Peyer's patch (tissue), 4 donors: ENCODE data around the gene KLHL40. TPM values are rescaled to one million over a fixed set of nuclear protein-coding genes. Genes with fewer than 3 reads are reported as not detected.

Experiments used
- DNase-seq, 3 donors: peaks; one replicate each; pipeline ENCODE4 v3.0.0-alpha.2; 2017 to 2019
- H3K27ac ChIP-seq, 4 donors: fragments of 200-600 bp; sonication (generic); one replicate each; pipeline ENCODE4 v1.5.1; 2016 to 2019
- H3K27me3 ChIP-seq, 2 donors: fragments of 200-600 bp; sonication (generic); one replicate each; pipeline ENCODE4 v1.5.1; 2019
- H3K36me3 ChIP-seq, 3 donors: fragments of 200-600 bp; sonication (generic); one replicate each; pipeline ENCODE4 v1.5.1; 2016 to 2019
- H3K4me1 ChIP-seq, 4 donors: fragments of 200-600 bp; sonication (generic); one replicate each; pipeline ENCODE4 v1.5.1; 2016 to 2019
- H3K4me3 ChIP-seq, 4 donors: fragments of 200-600 bp; sonication (generic); 1 replicate in 3 of 4; 2 replicates in 1 of 4; pipeline ENCODE4 v1.5.1; 2016 to 2019; ENCODE audit warnings: mild to moderate bottlenecking in 1 of 4
- H3K9me3 ChIP-seq, 4 donors: fragments of 200-600 bp; sonication (generic); one replicate each; pipeline ENCODE4 v1.5.1; 2016 to 2019; ENCODE audit warnings: mild to moderate bottlenecking in 1 of 4
- CTCF ChIP-seq, 6 experiments: fragments of 450-650 bp in 4 of 6; fragments of 200-600 bp in 2 of 6; sonication (generic) in 1 of 6; IDR thresholded peaks; one replicate each; pipeline ENCODE4 v1.5.1; 2017 to 2019; ENCODE audit warnings: antibody characterized with exemption in 6 of 6, mild to moderate bottlenecking in 3 of 6, moderate library complexity in 1 of 6
- POLR2A ChIP-seq, 2 donors: fragments of 450-650 bp; IDR thresholded peaks; one replicate each; pipeline ENCODE4 v1.5.1; 2017; ENCODE audit warnings: antibody characterized with exemption in 2 of 2, mild to moderate bottlenecking in 2 of 2, moderate library complexity in 2 of 2
- total RNA-seq, 4 donors: library from RNA; depleted of rRNA; stranded (reverse); fragments of >200 nt; gene quantifications; one replicate each; pipeline ENCODE4 v1.1.0, GENCODE V29; 2016

Gene KLHL40
- total RNA-seq, 4 donors from 2014 or later, result not detected

DNA sequence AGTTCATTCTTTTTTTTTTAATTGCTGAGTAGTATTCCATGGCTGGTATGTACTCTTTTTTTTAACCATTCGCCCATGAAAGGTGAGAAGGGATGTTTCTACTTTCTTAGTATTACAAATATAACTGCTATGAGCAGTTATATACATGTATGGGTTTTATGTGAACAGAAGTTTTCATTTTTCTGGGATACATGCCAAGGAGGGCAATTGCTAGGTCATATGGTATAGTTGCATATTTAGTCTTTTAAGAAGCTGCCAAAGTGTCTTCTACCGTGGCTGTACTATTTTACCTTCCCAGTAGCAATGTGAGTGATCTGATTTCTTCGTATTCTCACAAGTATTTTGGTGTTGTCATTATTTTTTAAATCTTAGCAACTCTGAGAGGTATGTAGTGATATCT is 11.2 kb upstream of the KLHL40 start:
- TF ChIP-seq POLR2A (IDR thresholded peaks at IDR 0.05) (no peak), CTCF (IDR thresholded peaks at IDR 0.05) (no peak)
- Histone ChIP-seq H3K27me3 (no peaks in the 10 kb centered on the region), H3K36me3 (no peaks in the 10 kb centered on the region), H3K27ac (no peak overlapping the region), H3K9me3 (no peaks in the 10 kb centered on the region), H3K4me1 (no peaks in the 10 kb centered on the region), H3K4me3 (no peak overlapping the region)
- no peak for DNase-seq

DNA sequence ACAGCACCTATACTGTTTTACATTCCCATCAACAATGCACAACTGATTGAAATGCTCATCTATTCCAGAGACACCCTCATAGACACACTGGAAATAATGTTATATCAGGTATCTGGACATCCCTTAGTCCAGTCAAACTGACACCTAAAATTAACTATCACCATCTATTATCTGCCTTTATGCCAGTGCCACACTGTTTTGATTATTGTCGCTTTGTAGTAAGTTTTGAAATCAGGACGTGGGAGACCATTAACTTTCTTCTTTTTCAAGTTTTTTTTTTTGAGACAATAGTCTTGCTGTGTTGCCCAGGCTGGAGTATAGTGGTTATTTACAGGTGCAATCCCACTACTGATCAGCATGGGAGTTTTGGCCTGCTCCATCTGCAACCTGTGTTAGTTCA is 9.4 kb upstream of the KLHL40 start:
- no peak overlapping the region for H3K4me3 ChIP-seq
- H3K4me1 ChIP-seq, result no peaks in the 10 kb centered on the region
- H3K9me3 ChIP-seq, result no peaks in the 10 kb centered on the region
- no peak for TF ChIP-seq CTCF (IDR thresholded peaks at IDR 0.05)
- TF ChIP-seq POLR2A (IDR thresholded peaks at IDR 0.05), result no peak
- no peak overlapping the region for H3K27ac ChIP-seq
- H3K36me3 ChIP-seq, result no peaks in the 10 kb centered on the region
- DNase-seq, result no peak
- H3K27me3 ChIP-seq, result no peaks in the 10 kb centered on the region

DNA sequence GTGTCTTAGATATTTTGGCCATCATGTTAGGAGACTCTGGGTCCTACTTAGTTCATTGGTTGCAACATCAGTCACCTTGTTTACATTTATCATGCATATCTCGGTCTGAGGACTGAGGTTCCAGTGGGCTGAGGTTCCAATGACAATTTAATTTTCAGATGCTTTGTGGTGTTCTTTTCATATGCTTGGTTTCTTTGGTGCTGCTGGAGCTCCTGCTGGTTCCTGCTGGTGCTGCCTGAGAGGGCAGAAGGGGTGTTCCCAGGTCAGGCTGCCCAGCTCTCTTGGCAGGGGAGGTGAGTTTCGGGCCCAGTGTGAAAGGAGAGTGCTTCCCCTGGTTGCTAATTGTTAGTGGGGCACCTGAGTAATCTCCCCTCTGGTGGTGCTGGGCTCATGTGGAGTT is 6.9 kb upstream of the KLHL40 start:
- Histone ChIP-seq H3K4me1 (peaks cover 0 to 3% (median 0%) of the 10 kb centered on the region in 4 donors), H3K27me3 (no peaks in the 10 kb centered on the region), H3K9me3 (no peaks in the 10 kb centered on the region), H3K27ac (no peak overlapping the region), H3K4me3 (no peak overlapping the region), H3K36me3 (no peaks in the 10 kb centered on the region)
- TF ChIP-seq CTCF (IDR thresholded peaks at IDR 0.05) (no peak), POLR2A (IDR thresholded peaks at IDR 0.05) (no peak)
- DNase-seq, result no peak

DNA sequence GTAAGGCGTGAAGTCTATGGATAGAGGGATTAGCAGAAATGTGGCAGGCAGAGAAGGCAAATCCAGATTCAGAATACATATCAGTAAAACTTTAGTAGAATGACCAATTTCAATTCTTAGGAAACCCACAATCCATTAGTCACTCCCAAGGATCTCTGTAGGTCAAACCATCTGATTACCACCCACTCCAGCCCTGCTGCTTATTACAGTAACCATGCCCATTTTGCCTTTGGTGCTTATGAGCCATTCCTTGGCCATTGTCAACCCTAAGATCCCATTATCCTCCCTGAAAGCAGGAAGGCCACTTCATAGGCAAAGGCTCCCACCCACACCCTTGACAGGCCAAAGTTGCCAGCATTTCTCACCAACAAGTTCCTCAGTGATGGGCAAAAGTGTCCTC is 5.1 kb upstream of the KLHL40 start:
- no peak for DNase-seq
- H3K36me3 ChIP-seq, result no peaks in the 10 kb centered on the region
- TF ChIP-seq POLR2A (IDR thresholded peaks at IDR 0.05), result no peak
- no peak for TF ChIP-seq CTCF (IDR thresholded peaks at IDR 0.05)

GRCh38 chr3:42680806-42681205 is 4.5 kb upstream of the KLHL40 start:
- Histone ChIP-seq H3K9me3 (no peaks in the 10 kb centered on the region), H3K4me1 (peaks cover 0 to 18% (median 0%) of the 10 kb centered on the region in 4 donors), H3K4me3 (no peak overlapping the region), H3K36me3 (no peaks in the 10 kb centered on the region), H3K27ac (no peak overlapping the region), H3K27me3 (no peaks in the 10 kb centered on the region)
- no peak for TF ChIP-seq CTCF (IDR thresholded peaks at IDR 0.05)
- no peak for TF ChIP-seq POLR2A (IDR thresholded peaks at IDR 0.05)
- DNase-seq, result no peak

More for the DNA sequence above, 5.1 kb upstream of the KLHL40 start:
- no peak overlapping the region for H3K27ac ChIP-seq
- H3K4me1 ChIP-seq, result peaks cover 0 to 18% (median 0%) of the 10 kb centered on the region in 4 donors
- H3K4me3 ChIP-seq, result no peak overlapping the region
- no peaks in the 10 kb centered on the region for H3K9me3 ChIP-seq
- no peaks in the 10 kb centered on the region for H3K27me3 ChIP-seq
